NB4 (cell line): ENCODE data around the gene SLC17A5.

ENCODE experiments used
- MYC ChIP-seq: IDR thresholded peaks from 2 replicates; pipeline ENCODE4 v1.6.1; 2011; ENCODE audit warnings: low read depth, low read length
- POLR2A ChIP-seq: IDR thresholded peaks from 2 replicates; pipeline ENCODE4 v1.6.1; 2011; ENCODE audit warnings: mild to moderate bottlenecking; ENCODE audit not compliant: insufficient read length; ENCODE audit errors: extremely low read depth
- TF ChIP-seq, protein P1 (sequence below): IDR thresholded peaks from one replicate; pipeline ENCODE4 v1.5.1; 2012; ENCODE audit warnings: low read depth, low read length
- TF ChIP-seq, protein P2 (sequence below): IDR thresholded peaks from 2 replicates; pipeline ENCODE4 v1.6.1; 2011; ENCODE audit warnings: low read depth, low read length

DNA sequence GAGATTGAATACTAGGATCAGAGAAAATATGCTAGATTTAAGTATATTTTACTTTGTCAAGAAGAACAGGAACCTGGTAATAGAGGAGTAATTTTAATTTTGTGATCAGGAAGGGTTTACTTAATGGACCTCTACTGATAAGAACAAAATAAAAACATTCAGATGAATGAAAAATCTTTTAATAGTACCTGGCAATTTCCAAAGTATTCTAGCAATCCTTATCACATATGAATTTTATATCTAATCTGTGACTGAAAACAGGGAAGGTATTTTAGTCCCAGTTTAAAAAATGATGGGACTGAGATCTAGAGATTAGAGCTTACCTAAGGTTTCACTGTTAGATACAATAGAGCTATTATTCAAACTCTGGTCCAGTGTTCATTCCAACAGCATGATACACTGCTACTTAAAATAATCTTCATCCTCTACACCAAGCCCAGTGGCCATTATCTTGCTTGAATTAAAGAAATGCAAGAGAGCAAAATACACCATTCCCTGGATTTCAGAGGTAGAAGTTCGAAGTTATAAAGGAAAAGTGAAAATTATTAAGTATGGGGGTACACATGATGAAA lies 13.5 kb downstream of the SLC17A5 start:
- TF ChIP-seq POLR2A (no peak), MYC (no peak)
- TF ChIP-seq, protein P1, sequence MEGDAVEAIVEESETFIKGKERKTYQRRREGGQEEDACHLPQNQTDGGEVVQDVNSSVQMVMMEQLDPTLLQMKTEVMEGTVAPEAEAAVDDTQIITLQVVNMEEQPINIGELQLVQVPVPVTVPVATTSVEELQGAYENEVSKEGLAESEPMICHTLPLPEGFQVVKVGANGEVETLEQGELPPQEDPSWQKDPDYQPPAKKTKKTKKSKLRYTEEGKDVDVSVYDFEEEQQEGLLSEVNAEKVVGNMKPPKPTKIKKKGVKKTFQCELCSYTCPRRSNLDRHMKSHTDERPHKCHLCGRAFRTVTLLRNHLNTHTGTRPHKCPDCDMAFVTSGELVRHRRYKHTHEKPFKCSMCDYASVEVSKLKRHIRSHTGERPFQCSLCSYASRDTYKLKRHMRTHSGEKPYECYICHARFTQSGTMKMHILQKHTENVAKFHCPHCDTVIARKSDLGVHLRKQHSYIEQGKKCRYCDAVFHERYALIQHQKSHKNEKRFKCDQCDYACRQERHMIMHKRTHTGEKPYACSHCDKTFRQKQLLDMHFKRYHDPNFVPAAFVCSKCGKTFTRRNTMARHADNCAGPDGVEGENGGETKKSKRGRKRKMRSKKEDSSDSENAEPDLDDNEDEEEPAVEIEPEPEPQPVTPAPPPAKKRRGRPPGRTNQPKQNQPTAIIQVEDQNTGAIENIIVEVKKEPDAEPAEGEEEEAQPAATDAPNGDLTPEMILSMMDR: no peak
- TF ChIP-seq, protein P2, sequence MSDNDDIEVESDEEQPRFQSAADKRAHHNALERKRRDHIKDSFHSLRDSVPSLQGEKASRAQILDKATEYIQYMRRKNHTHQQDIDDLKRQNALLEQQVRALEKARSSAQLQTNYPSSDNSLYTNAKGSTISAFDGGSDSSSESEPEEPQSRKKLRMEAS: no peak
